Left lung (tissue), 10 donors: ENCODE measurements around the gene NUDT2. TPM values are rescaled to one million over a fixed set of nuclear protein-coding genes. Genes with fewer than 3 reads are reported as not detected.
A peak's percentile ranks its signal among the peaks of the same experiment; 100 is the strongest.

Experiments
- ATAC-seq: fragments of 200-7000 bp; cut with Tn5 transposase; one replicate; pipeline ENCODE4 v1.9.1; 2020; ENCODE audit warnings: moderate library complexity
- DNase-seq, 4 donors: peaks; one replicate each; pipeline ENCODE4 v3.0.0-alpha.2; 2013 to 2020
- H3K27ac ChIP-seq, 2 donors: fragments of 200-600 bp; sonication (generic) in 1 of 2; one replicate each; pipeline versions ENCODE4 v1.5.0 to v1.8.0; 2020 to 2021
- H3K27me3 ChIP-seq, 2 donors: fragments of 200-600 bp; sonication (generic) in 1 of 2; one replicate each; pipeline versions ENCODE4 v1.5.0 to v1.8.0; 2020 to 2021
- H3K36me3 ChIP-seq, 2 donors: fragments of 200-600 bp; sonication (generic) in 1 of 2; one replicate each; pipeline versions ENCODE4 v1.5.0 to v1.8.0; 2020 to 2021
- H3K4me1 ChIP-seq, 2 donors: fragments of 200-600 bp; one replicate each; pipeline ENCODE4 v1.8.0; 2021
- H3K4me3 ChIP-seq, 2 donors: fragments of 200-600 bp; sonication (generic) in 1 of 2; one replicate each; pipeline versions ENCODE4 v1.5.0 to v1.8.0; 2020 to 2021; ENCODE audit warnings: mild to moderate bottlenecking in 1 of 2
- H3K9me3 ChIP-seq, 2 donors: fragments of 200-600 bp; sonication (generic) in 1 of 2; one replicate each; pipeline versions ENCODE4 v1.5.0 to v1.8.0; 2020 to 2021
- intact Hi-C, 2 donors: fragments of 100-400 bp; cut with DNase I; formaldehyde crosslinking; loops; one replicate each; pipeline versions ENCODE4 v1.11.2 to v1.14.2; 2022
- polyA plus RNA-seq, 6 donors: library from polyadenylated mRNA; unstranded; fragments of 120-200 nt; gene quantifications; one replicate each; pipeline ENCODE4 v1.2.1, GENCODE V29; 2013; ENCODE audit not compliant: insufficient read length in 6 of 6
- total RNA-seq, 2 donors: library from RNA; stranded (reverse); fragmentation: NEBNext Ultra II Directional; extraction: Animal tissue kit (Norgen Biotek cat#: 25700); gene quantifications; one replicate each; pipeline ENCODE4 v1.2.1, GENCODE V29; 2021
- TF ChIP-seq, protein P1 (sequence below), 2 donors: fragments of 200-600 bp; sonication (generic) in 1 of 2; IDR thresholded peaks; one replicate each; pipeline versions ENCODE4 v1.5.0 to v1.8.0; 2021; ENCODE audit warnings: antibody characterized with exemption in 2 of 2
- donor health status: DM: no; HTN: yes; CAD: no.
- donor health status: DM: no; HTN: no; CAD: no.

NUDT2 gene
- total and polyA plus RNA-seq, 8 donors, result 10.3 to 25.6 (median 22.1) TPM

- DNase-seq (peak in 1 of 4 donors; percentile 41), ATAC-seq (no peak)
- TF ChIP-seq, protein P1, sequence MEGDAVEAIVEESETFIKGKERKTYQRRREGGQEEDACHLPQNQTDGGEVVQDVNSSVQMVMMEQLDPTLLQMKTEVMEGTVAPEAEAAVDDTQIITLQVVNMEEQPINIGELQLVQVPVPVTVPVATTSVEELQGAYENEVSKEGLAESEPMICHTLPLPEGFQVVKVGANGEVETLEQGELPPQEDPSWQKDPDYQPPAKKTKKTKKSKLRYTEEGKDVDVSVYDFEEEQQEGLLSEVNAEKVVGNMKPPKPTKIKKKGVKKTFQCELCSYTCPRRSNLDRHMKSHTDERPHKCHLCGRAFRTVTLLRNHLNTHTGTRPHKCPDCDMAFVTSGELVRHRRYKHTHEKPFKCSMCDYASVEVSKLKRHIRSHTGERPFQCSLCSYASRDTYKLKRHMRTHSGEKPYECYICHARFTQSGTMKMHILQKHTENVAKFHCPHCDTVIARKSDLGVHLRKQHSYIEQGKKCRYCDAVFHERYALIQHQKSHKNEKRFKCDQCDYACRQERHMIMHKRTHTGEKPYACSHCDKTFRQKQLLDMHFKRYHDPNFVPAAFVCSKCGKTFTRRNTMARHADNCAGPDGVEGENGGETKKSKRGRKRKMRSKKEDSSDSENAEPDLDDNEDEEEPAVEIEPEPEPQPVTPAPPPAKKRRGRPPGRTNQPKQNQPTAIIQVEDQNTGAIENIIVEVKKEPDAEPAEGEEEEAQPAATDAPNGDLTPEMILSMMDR (IDR thresholded peaks at IDR 0.05), result no peak
- no peak overlapping the region for H3K27ac ChIP-seq
- peaks cover 0 to 14% of the 10 kb centered on the region in 2 donors for H3K27me3 ChIP-seq
- peaks cover 13 to 38% of the 10 kb centered on the region in 2 donors for H3K4me1 ChIP-seq
- intact Hi-C loops, result no loop called here
- no peaks in the 10 kb centered on the region for H3K9me3 ChIP-seq
- peak overlapping the region; percentile 46 to 53 for H3K4me3 ChIP-seq
- H3K36me3 ChIP-seq, result no peaks in the 10 kb centered on the region
Measured at GRCh38 chr9:34381323-34381722, 52.0 kb downstream of the NUDT2 start.

GRCh38 chr9:34382054-34382453, 52.7 kb downstream of the NUDT2 start:
- H3K27ac ChIP-seq, result no peak overlapping the region
- no peak overlapping the region for H3K4me3 ChIP-seq
- DNase-seq (no peak), ATAC-seq (no peak)
- H3K36me3 ChIP-seq, result no peaks in the 10 kb centered on the region
- H3K9me3 ChIP-seq, result no peaks in the 10 kb centered on the region
- peaks cover 0 to 14% of the 10 kb centered on the region in 2 donors for H3K27me3 ChIP-seq
- TF ChIP-seq, protein P1 (IDR thresholded peaks at IDR 0.05), result no peak
- intact Hi-C loops, result no loop called here
- peaks cover 13 to 34% of the 10 kb centered on the region in 2 donors for H3K4me1 ChIP-seq

GRCh38 chr9:34382879-34383278, 53.5 kb downstream of the NUDT2 start:
- intact Hi-C loops, result no loop called here
- H3K4me3 ChIP-seq, result no peak overlapping the region
- ATAC-seq (no peak), DNase-seq (no peak)
- TF ChIP-seq, protein P1 (IDR thresholded peaks at IDR 0.05), result no peak
- H3K36me3 ChIP-seq, result no peaks in the 10 kb centered on the region
- H3K27me3 ChIP-seq, result peaks cover 0 to 14% of the 10 kb centered on the region in 2 donors
- H3K9me3 ChIP-seq, result no peaks in the 10 kb centered on the region
- H3K4me1 ChIP-seq, result peaks cover 13 to 26% of the 10 kb centered on the region in 2 donors
- H3K27ac ChIP-seq, result no peak overlapping the region

DNA sequence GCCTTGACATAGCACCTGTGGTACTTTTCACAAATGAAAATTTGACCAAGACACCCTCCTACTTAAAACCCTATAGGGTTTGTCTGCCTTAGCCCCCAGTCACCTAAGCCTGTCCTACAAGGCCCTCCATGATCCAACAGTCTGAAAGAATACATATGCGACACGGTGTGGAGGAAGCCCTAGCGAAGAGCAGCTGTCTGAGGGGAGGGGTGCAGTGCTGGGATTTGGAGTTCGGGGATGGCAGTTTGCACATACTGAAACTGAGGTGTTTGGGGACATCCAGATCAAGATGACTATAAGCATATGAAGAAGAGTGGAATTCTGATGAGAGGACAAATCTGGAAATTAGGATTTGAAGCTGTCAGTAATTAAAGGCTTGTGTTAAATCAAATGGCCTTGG, 54.5 kb downstream of the NUDT2 start:
- no peak overlapping the region for H3K27ac ChIP-seq
- intact Hi-C loops, result no loop called here

DNA sequence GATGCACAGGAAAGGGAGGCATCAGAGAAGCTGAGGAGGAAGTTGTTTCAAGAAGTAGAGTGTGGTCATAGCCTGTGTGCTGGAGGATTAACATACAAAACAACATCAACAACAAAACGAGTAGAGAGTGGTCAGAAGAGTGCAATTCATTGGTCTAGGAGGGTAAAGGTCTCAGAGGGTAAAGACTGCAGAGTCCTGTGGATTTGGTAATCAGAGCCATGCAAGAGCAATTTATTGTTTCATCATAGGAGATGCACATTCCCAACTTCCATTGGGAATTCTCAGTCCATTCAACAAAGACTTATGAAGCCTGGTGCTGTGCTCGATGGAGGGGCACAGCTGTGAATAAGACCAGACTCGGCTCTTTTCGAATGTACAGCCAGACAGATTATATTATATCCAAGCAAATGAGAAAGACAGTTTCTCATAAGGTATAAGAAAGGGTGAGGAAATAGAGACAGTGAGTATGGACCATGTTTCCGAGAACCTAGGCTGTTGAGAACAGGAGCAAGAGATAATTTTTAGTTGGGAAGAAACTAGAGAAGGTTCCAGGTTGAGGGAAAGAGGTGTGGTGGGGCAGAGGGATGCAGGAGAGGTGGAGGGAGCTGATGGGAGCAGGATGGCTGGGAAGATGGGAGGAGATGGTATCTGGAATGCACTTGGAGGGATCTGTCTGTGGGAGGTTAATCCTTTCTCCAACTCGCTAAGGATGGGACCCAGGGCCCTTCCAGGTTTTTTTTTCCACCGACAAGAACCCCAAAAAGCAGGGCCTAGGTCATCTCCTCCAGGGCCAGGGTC, 55.2 kb downstream of the NUDT2 start:
- TF ChIP-seq, protein P1 (IDR thresholded peaks at IDR 0.05), result no peak
- DNase-seq, result no peak
- H3K4me1 ChIP-seq, result peaks cover 13 to 19% of the 10 kb centered on the region in 2 donors
- ATAC-seq, result no peak
- peaks cover 0 to 14% of the 10 kb centered on the region in 2 donors for H3K27me3 ChIP-seq
- H3K9me3 ChIP-seq, result no peaks in the 10 kb centered on the region
- intact Hi-C loops, result no loop called here
- H3K36me3 ChIP-seq, result no peaks in the 10 kb centered on the region
- H3K27ac ChIP-seq, result no peak overlapping the region
- no peak overlapping the region for H3K4me3 ChIP-seq

More for the DNA sequence above, 54.5 kb downstream of the NUDT2 start:
- no peaks in the 10 kb centered on the region for H3K36me3 ChIP-seq
- ATAC-seq (no peak), DNase-seq (no peak)
- H3K4me3 ChIP-seq, result no peak overlapping the region
- no peaks in the 10 kb centered on the region for H3K9me3 ChIP-seq
- H3K4me1 ChIP-seq, result peaks cover 13 to 25% of the 10 kb centered on the region in 2 donors
- TF ChIP-seq, protein P1 (IDR thresholded peaks at IDR 0.05), result no peak
- peaks cover 0 to 14% of the 10 kb centered on the region in 2 donors for H3K27me3 ChIP-seq
